COLO668 (cell line): ENCODE measurements around the gene B3GNT8.
"Not testable (repeated sequence)": the region's sequence is repeated elsewhere in the genome, so short reads cannot be mapped to it uniquely, and the experiment has no call there.

Experiments
- DNase-seq: peaks from one replicate; lab custom pipeline; 2025; ENCODE audit not compliant: unreplicated experiment; lab: John Stamatoyannopoulos, UW

B3GNT8 gene

GRCh38 chr19:41395355-41395754, 31.8 kb downstream of the B3GNT8 start:
- no peak for DNase-seq

GRCh38 chr19:41392775-41393174, 34.4 kb downstream of the B3GNT8 start:
- no peak for DNase-seq

GRCh38 chr19:41391618-41392017, 35.6 kb downstream of the B3GNT8 start:
- no peak for DNase-seq

- DNase-seq: no peak
These were observed 40.7 kb downstream of the B3GNT8 start for GRCh38 chr19:41386442-41386841.

GRCh38 chr19:41384351-41384750, 42.8 kb downstream of the B3GNT8 start:
- DNase-seq: no peak

GRCh38 chr19:41381536-41381935, 45.6 kb downstream of the B3GNT8 start:
- not testable (repeated sequence) for DNase-seq

GRCh38 chr19:41377977-41378709, 49.0 kb downstream of the B3GNT8 start:
- DNase-seq: no peak

GRCh38 chr19:41376998-41377365, 50.2 kb downstream of the B3GNT8 start:
- no peak for DNase-seq

- no peak for DNase-seq
These were observed 50.8 kb downstream of the B3GNT8 start, which contains the start of gene TMEM91 for GRCh38 chr19:41376241-41376997. Gene TMEM91 (plus strand): TSS chr19:41376533. CDS start chr19:41378310, 1,777 bp downstream.
